Measurements from ENCODE around the gene EBP.

DNA sequence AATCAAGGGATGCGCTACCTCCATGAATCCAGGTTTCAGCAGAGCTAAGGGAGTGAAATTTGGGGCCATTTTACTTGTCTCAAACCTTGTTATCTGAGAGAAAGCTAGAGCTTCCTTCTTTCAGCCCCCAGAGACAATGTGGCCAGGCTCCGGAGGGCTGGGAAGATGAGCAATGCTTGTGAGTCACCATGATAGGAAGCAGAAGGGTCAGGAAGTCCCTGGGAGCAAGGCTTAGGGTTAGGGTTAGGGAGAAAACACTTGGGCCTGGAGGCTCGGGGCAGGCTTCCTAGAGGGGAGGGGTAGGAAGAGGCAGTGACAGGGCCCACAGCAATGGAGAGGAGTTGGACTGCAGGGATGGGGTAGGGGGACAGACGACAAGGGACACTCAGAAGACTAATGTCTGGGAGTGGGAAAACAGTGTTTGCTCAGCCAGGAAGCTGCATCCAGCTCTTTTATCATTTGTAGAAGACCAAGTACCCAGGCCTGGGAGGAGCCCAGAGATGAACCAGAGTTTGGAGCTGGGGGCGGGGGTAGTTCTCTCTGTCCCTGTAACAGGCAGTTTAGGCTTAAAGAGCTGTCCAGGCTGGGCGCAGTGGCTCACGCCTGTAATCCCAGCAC, 29.2 kb upstream of the EBP start:
- no peak for TF ChIP-seq CTCF (IDR thresholded peaks at IDR 0.05; ENCODE audit: control extremely low read depth in 1 of 3, insufficient read depth in 1 of 3, low read depth in 1 of 3, low read length in 3 of 3)
- TF ChIP-seq SP2 (IDR thresholded peaks at IDR 0.05; ENCODE audit: low read length) = no peak
- no peak for TF ChIP-seq CHD1 (IDR thresholded peaks at IDR 0.05; ENCODE audit: low read depth, low read length)
- no peak for TF ChIP-seq NRF1 (IDR thresholded peaks at IDR 0.05; ENCODE audit: low read depth, low read length)
- TF ChIP-seq YY1 (IDR thresholded peaks at IDR 0.05; ENCODE audit: low read depth, low read length) = no peak
- no peak for TF ChIP-seq GABPA (IDR thresholded peaks at IDR 0.05; ENCODE audit: borderline replicate concordance, insufficient read depth, low read length)
